DMS79 (cell line): Measurements from ENCODE around the gene ADCK1.
"Not testable (repeated sequence)": the region's sequence is repeated elsewhere in the genome, so short reads cannot be mapped to it uniquely, and the experiment has no call there.

Experiments
- DNase-seq: peaks from one replicate; lab custom pipeline; 2025; lab: John Stamatoyannopoulos, UW

Gene ADCK1

DNA sequence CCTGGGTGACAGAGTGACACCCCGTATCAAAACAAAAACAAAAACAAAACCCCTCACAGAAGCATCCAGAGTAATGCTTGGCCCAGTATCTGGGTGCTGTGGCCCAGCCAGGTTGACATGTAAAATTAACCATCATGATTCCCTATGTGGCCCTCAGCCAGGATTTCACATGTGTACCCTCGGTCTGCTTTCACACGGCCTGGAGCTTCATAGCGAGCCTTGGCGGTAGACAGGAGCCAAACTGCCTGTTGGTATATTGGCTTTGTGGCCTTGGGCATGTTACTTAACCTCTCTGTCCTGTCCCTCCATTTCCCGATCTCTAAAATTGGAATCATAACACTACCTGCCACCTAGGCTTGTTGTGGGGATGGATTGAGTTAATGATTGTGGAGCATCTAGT, 65.5 kb downstream of the ADCK1 start:
- no peak for DNase-seq

DNA sequence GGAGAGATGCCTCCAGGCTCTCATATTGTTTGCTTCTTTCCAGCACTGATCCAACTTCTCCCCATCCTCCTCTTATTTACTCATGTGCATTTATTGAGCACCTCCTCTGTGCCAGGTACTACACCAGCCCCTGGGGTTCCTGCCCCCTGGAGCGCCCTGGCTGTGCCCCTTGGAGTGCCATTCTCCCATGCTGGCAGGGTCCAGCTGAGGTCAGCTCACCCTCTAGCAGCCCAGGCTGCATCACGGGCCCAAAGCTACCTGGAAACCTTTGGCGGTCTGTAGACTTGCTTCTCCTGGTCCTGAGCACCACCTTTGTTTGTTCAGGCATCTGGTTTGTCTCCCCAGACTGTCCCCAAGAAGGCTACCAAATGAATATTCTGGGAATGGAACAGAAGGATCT, 67.0 kb downstream of the ADCK1 start:
- no peak for DNase-seq

DNA sequence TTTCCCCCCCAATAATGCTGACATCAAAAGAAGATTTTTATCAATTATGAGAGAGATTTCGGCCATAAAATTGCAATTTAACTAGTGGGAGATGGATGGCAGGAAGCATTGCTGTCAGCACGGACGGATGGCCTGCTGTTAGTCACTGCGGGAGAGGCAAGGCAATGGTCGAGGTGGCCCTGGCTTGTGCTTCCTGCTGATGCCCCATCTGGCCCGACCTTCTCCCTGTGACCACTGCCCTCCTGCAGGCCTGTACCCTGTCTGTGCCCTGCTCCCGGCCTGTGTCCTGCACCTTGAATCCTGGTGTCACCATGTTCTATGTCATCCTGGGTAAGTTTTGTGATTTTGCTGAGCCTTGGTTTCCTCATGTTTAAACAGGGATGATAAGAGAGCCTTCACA, 67.6 kb downstream of the ADCK1 start:
- no peak for DNase-seq

DNA sequence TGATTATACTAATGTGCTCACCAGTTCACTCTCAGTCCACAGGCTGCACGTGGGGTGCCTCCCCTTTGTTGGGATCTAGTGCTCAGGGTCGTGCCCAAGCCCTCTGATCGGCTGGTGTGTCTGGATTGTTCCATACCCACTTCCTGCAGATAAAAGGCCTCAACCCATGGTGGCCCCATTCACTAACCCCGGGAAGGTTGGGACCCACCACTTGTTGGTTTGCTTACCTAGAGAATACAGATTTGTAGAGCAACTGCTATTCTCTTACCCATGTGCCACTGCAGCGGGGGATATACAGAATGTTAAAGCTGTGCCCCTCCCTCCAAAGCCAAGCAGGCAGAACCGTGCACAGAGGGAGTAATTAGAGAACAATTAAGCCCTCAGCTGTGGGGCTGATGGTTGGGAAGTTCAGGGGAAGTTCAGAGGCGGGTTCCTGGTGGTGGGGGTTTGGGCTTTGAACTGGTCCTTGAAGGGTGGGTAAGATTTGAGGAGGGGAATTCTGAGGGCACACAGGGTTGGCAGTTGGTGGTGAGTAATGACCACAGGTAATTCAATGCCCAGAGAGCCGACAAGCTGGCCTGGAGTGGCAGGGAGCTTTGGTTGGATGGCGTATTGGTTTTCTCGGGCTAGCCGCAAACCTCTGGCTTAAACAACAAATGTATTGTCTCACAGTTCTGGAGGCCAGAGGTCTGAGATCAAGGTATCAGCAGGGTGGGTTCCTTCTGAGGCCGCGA, 68.8 kb downstream of the ADCK1 start:
- no peak for DNase-seq

DNA sequence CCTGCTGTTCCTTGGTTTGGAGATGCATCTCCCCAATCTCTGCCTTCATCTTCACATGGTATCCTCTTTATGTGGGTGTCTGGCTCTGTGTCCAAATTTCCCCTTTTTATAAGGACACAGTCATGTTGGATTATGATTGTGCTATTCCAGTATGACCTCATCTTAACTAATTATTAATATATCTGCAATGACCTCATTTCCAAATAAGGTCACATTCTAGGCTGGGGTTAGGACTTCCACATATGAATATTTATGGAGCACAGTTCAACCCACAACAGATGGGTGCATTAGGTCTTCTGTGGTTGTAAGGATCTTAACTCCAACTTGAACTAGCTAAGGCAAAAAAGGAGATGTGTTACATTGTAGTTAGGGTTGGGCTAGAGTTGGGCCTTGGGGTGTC, 69.4 kb downstream of the ADCK1 start:
- DNase-seq = no peak

DNA sequence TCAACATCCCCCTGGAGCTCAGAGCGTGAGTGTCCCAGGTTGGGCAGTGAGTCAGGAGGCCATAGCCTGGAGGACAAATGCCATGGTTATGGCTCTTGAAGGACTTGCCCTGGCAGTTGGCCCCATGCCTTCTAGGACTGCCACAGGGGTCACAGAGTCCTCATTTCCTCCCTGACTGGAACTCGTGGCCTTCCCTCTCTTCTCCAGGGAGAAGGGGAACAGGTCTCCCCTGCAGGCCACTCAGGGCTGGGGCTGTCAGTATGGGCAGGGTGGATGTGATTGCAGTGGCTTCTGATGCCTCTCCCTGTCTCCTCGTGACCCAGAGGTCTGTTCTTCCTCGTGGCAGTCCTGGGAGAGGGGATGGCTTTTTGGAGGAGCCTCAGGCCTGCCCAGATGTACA, 70.7 kb downstream of the ADCK1 start:
- no peak for DNase-seq

DNA sequence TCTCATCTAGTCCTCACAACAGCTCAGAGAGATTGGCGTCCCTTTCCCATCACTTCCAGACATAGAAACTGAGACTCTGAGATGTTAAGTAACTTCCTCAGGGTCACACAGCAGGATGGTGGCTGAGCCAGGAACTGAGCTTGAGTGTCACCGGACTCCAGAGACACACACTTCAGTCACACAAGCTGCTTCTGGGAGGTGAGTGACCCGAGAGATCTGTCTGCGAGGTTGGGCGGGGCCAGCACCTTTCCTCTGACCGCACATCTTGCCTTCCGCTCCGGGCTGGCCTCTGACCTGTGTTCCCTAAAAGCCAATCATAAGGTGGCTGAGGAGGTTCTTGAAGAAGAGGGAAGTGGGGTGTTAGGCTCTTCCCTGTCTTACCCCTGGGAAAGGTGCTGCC, 72.2 kb downstream of the ADCK1 start:
- DNase-seq = no peak

DNA sequence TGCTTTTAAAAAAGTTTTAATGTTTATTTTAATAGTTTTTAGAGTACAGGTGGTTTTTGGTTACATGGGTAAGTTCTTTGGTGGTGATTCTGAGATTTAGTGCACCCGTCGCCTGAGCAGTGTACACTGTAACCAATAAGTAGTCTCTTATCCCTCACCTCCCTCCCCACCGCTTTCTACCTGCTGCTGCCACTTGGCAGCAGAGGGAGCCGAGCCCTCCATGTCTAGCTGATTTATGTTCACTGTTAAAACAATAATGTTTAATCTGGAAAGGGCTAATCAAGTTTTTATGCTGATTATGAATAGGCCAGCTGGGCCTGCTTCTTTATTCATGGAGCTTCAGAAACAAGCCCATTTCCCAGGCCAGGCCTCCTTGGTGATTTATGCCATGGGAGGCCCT, 73.1 kb downstream of the ADCK1 start:
- DNase-seq = peak; percentile 27

DNA sequence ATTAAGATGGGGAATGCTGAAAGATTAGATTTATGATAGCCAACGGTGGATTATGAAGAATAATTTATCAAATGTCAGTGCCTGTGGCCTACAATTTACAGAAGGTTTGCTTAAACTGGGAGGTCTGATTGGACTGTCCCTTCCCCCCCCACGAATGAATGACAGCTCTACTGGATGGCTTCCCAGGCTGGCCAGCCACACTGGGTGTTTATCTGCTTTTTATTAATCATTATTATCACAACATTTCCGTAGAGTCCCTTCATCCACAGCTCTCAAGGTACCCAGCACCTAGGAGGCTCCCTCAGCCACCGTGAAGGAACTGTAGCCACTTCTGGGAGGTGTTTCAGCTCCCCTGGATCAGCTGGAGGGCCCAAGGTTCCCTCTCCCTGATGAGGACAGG, 78.9 kb downstream of the ADCK1 start:
- DNase-seq = no peak

DNA sequence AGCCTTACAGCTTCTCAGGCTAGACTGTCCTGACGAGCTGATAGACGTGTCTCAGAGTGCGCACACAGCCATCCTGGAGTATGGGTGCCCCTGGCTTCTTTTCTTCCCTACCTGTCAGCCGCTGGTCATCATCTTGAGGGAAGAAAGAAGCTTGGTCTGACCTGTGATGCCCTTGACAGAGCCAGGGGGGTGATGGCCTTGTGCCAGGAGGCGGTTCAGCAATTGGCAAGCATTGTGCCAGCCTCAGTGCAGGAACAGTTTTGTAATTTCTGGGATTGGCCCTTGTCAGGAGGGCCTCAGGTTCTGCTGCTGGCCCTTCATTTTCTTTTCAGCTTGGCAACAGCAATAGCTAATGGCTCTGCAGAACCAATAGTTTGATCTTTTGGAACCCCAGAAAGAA, 80.1 kb downstream of the ADCK1 start:
- DNase-seq = peak; percentile 40

DNA sequence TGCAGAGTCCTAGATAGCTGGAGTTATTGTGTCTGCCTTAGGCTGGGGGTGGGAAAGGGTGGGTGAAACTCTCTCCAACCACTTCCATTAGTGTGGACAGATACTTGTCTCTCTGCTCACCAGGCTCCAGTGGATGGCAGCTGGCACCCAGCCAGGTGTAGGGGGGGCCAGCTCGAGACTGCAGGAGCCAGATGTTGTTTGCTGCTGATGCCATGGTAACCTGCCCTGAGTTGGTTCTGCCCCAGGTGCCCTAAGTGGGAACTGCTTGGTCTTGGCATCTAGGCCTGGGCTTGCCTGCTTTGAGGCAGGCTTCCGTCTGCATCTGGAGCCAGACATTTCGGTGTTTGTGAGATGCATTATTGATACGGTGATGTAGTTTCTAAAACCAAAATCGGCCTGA, 82.2 kb downstream of the ADCK1 start:
- DNase-seq = peak; percentile 100

DNA sequence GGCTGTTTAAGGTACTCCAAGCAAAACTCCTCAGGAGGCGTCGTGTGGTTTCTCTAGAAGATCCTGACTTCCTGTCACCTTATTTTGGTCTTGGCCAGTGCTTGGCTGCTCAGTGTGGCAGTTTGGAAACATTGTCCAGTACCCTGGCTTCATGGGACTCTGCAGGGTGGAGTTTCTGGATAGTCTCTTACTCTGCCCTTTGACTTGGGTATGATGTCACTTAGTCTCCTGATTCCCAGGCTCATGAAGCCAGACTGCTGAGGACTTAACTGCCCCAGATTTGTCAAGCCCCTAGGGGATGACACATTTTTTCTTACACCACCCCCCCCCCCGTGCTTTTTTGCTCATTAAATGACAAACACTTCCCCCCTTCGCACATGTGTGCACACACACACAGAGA, 82.7 kb downstream of the ADCK1 start:
- no peak for DNase-seq

DNA sequence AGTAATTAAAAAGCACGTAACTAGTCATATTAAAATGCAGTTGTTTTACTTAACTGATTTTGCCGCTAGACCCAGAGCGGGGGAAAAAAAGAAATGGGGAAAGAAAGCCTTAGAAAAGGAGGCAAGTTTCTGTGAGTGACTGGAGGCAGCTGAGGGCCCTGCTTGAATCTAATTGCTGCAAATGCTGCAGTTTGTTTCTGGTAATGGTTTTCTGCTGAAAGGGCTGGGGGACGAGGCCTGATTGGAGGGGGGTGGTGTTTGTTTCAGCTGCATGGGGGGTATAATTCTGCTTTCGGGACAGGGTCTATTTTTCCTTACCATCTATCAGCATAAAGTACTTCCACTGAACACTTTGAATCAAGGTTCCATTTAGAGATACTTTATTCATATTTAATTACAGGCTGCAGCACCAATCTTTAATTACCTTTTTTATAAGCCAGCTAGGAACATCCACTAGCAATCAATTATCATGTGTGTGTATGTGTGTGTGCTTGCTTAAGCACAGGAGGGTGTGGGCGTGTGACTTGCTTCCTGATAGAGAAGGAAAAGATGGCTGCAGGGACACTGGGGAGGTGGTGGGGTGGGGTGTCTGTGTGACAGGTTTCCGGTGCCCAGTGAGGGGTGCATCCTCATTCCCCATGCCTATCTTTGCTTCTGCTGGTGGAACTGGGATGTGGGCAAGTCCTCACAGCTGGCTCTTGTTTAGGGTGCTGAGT, 83.4 kb downstream of the ADCK1 start:
- DNase-seq = peak; percentile 52

DNA sequence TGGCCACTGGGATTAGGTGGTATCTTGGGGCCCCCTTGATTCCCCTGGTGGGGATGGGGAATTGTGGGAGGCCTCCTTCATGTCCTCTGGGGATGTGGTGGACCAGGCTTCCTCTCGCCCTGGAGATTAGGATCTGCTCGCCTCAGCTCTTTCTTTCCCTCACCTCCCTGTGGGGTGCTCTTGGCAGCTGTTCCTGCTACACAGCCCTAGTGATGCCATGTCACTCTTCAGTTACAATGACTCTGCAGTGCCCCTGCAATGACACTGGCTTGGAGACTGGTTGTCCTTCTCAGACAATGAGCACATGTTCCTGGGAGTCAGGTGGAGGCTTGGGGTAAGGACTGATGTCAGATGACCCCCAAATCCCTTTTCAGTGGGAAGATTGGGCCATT, 83.9 kb downstream of the ADCK1 start:
- peak; percentile 83 for DNase-seq

DNA sequence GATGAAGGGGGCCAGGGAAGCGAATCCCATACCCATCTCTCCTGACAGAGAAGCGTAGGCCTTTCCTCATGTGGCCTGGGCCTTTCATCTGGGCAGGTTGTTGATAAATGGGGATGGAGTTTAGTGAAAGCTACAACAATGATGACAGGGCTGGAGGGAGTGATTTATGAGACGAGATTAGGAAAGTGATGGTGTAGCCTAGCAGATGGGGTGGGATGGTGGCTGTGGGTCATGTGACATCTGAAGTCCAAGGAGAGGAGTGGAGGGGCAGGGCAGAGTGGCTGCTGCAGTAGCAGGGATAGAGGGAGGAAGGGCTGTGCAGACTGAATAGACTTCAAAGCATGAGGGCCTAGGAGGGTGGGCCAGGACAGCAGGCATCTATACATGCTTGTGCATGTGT, 85.5 kb downstream of the ADCK1 start:
- no peak for DNase-seq

DNA sequence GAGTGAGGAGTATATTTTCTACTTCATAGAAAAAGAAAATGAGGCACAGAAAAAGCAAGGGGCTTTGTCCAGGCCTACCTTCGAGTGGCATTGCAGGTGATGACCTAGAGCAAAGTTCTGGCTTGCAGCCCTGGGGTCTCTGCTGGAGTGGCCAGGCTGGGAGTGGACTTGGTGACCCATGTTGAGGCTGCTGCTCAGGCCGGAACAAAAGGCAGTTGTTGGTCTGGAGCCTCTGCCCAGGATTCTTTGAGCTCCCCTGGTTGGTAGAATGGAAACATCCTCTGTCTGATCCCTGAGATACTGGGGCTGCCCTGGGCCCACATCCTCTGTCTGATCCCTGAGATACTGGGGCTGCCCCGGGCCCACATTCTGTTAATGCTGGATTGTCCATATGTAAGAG, 86.1 kb downstream of the ADCK1 start:
- no peak for DNase-seq

DNA sequence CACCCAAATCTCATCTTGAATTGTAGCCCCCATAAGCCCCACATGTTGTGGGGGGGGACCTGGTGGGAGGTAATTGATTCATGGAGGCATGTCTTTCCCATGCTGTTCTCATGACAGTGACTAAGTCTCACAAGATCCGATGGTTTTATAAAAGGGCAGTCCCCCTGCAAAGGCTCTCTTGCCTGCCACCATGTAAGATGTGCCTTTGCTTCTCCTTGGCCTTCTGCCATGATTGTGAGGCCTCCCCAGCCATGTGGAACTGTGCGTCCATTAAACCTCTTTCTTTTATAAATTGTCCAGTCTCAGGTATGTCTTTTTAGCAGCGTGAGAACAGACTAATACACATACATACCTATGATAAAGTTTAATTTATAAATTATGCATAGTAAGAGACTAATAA, 89.0 kb downstream of the ADCK1 start:
- not testable (repeated sequence) for DNase-seq

DNA sequence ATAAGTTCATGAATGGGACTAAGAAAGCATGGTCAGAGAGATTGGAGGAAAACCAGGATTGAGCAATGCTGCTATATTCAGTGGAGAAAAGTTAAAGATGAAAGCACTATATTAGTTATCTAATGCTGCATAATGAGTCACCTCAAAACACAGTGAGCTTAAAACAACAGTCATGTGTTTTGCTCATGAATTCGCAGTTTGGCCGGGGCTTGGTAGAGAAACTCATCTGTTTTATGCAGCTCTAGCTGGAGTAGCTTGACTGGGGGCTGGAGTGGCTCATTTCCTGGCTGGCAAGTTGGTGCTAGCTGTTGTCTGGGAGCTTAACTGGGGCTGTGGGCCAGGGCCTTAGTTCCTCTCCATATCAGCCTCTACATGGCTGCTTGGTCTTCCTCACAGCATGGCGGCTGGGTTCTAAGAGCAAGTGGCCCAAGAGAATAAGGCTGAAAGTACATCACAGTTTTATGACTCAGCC, 90.1 kb downstream of the ADCK1 start:
- no peak for DNase-seq

DNA sequence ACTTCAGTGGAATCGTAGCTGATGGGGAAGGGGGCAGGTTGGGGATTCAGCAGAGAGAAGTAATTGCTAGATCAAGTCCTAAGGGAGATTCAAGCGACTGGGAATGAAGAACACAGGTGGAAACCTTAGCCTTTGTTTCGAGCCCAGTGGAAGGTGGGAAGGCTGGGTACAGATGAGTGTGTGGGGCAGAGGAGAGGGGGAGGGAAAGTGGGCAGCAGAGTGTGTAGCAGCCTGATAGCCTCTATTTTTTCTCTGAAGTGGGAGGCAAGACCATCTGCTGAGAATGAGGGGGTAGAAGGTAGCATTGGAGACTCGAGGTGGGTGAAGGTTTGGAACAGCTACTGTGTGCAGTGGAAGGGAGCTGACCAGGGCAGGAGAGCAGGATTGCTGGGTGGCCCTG, 91.0 kb downstream of the ADCK1 start:
- no peak for DNase-seq

DNA sequence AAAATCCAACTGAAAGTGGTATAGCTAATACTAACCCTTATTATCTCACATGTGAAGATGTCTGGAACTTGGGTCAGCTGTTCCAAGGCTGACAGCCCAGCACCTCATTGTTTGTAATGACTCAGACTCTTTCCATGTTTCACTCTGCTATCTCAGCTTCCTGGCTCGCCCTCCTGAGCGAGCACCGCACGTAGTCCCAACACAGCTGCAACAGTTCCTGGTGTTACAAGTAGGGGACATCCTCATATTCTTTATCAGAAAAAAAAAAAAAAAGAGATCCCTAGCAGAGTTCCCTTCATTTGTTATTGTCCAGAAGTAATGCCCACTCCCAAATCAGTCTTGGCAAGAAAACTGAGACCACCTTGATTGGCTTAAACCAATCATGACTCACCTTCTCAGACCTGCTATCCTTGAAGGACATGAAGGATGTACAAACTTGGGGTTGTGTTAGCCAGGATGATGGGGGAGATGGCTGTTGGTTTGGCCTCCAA, 92.5 kb downstream of the ADCK1 start:
- no peak for DNase-seq

DNA sequence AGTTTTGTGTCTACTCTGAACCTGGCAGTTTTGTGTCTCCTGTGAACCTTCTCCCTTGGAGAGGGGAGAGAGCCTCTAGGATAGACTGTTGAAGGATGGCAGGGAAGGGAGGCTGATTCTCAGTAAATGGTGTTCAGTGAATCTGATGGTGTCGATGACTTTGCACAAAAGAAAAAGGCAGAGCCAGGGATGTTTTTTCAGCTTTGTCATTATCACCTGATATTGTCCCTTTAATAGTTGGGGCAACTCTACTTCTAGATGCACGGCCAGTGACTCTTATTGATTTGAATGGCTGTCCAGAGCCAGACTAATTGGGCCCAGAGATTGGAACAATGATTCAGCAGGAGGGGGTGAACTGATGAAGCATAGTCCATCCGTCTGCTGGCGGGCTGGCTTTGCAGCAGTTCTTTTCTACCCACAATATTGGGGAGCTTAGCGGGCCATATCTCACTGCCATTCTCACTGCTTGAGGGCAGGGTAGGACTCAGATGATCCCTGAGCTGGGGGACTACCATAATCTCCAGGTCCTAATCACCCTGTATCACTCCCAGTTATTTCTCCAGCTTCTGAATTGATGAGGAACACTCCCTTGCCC, 93.1 kb downstream of the ADCK1 start:
- no peak for DNase-seq

DNA sequence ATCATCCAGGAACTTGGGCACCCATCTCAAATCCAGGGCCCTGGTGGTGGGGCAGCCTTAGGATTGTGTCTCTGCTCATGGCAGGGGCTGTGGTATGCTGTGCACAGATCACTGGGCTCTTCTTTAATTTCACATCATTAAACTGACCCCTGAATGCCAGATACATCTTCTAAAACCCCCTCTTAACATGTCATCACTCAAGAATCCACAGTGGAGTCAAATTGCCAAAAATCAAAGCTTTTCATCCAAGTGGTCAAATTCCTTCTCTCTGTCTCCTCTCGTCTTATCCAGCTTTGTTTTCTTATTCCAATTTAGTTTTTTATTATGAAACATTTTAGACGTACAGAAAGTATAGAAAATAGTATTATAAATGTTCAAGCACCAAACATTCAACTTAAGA, 97.5 kb downstream of the ADCK1 start:
- DNase-seq = no peak

DNA sequence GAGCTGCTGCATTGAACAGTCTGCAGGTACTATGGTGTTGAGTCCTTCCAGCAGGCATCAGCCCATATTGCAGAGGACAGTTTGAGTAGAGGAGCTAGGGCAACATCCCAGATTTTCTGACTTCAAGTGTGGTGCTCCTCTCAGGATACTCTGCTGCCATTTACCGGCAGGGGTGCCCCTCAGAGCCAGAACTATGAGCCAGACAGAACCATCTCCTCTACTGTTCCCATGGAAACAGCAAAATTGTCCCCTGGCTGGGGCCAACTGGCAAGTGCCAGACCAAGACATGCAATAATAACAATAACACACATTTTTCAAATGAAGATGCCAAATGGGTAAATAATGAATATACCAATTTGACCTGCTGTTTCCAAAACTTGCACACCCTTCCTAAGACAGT, 102.9 kb downstream of the ADCK1 start:
- DNase-seq = no peak
